ENCODE results near the gene PRR30. TPM values are rescaled to one million over a fixed set of nuclear protein-coding genes. Genes with fewer than 3 reads are reported as not detected.
A peak's percentile ranks its signal among the peaks of the same experiment; 100 is the strongest.

Gene PRR30
- total and polyA plus RNA-seq, 2 experiments from 2014 or later: not detected

DNA sequence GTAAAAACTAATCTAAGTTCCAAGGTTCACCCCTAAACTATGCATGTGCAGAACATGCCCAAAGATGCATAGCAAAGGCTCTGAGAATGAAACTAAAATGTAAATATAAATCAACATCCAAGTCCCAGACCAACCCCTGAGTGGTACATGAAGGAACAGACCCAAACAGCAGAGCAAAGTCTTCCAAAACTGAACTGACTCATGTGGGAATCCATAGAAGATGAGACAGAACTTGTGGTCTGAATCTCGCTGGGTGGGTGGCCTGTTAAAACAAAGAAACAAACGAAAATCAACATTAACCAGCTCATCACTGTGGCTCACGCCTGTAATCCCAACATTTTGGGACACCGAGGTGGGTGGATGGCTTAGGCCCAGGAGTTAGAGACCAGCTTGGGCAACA is 43.1 kb upstream of the PRR30 start:
- H3K27me3 Mint-ChIP-seq (ENCODE audit: insufficient read depth, low read depth, poor library complexity): no peaks in the 10 kb centered on the region

More for the DNA sequence above, 43.1 kb upstream of the PRR30 start:
- H3K4me3 Mint-ChIP-seq: no peak overlapping the region
- no peaks in the 10 kb centered on the region for H3F3A ChIP-seq (replicated peaks; ENCODE audit: low read depth)
- no peaks in the 10 kb centered on the region for H3K27me3 ChIP-seq (ENCODE audit: insufficient read depth)
- H3K27ac ChIP-seq (ENCODE audit: low read depth): no peak overlapping the region
- H4K20me1 ChIP-seq (replicated peaks; ENCODE audit: insufficient read depth): no peaks in the 10 kb centered on the region
- no peak overlapping the region for H3K4me2 ChIP-seq
- H3K4me1 Mint-ChIP-seq: no peaks in the 10 kb centered on the region
- H3K79me2 ChIP-seq (replicated peaks; ENCODE audit: insufficient read depth): no peaks in the 10 kb centered on the region
- no peaks in the 10 kb centered on the region for H3K36me3 ChIP-seq (ENCODE audit: insufficient read depth)
- ATAC-seq (no peak), DNase-seq (ENCODE audit: low spot score) (no peak)
- H3K27ac Mint-ChIP-seq: no peak overlapping the region
- no peaks in the 10 kb centered on the region for H3K4me1 ChIP-seq (ENCODE audit: insufficient read depth)
- no peaks in the 10 kb centered on the region for H3K9me2 ChIP-seq (ENCODE audit: insufficient read depth)
- TF ChIP-seq NANOG (IDR thresholded peaks at IDR 0.05; ENCODE audit: borderline replicate concordance) (no peak), EZH2 (IDR thresholded peaks at IDR 0.05; ENCODE audit: low read depth, unreplicated experiment) (no peak), CTCF (conservative IDR thresholded peaks at IDR 0.05; ENCODE audit: low read depth in 2 of 2) (no peak), ZNF114 (CRISPR knock-in tag; IDR thresholded peaks at IDR 0.05) (no peak), EZH2phosphoT487 (IDR thresholded peaks at IDR 0.05; ENCODE audit: unreplicated experiment) (no peak), POLR2AphosphoS5 (IDR thresholded peaks at IDR 0.05; ENCODE audit: low read depth) (no peak), ZNF331 (CRISPR knock-in tag; IDR thresholded peaks at IDR 0.05; ENCODE audit: low read depth) (no peak), JUNB (IDR thresholded peaks at IDR 0.05; ENCODE audit: unreplicated experiment) (no peak), ETS1 (IDR thresholded peaks at IDR 0.05) (no peak), ZNF462 (CRISPR knock-in tag; IDR thresholded peaks at IDR 0.05) (no peak), CREB1 (CRISPR knock-in tag; IDR thresholded peaks at IDR 0.05; ENCODE audit: low read depth) (no peak)
- TF ChIP-seq, protein P1, sequence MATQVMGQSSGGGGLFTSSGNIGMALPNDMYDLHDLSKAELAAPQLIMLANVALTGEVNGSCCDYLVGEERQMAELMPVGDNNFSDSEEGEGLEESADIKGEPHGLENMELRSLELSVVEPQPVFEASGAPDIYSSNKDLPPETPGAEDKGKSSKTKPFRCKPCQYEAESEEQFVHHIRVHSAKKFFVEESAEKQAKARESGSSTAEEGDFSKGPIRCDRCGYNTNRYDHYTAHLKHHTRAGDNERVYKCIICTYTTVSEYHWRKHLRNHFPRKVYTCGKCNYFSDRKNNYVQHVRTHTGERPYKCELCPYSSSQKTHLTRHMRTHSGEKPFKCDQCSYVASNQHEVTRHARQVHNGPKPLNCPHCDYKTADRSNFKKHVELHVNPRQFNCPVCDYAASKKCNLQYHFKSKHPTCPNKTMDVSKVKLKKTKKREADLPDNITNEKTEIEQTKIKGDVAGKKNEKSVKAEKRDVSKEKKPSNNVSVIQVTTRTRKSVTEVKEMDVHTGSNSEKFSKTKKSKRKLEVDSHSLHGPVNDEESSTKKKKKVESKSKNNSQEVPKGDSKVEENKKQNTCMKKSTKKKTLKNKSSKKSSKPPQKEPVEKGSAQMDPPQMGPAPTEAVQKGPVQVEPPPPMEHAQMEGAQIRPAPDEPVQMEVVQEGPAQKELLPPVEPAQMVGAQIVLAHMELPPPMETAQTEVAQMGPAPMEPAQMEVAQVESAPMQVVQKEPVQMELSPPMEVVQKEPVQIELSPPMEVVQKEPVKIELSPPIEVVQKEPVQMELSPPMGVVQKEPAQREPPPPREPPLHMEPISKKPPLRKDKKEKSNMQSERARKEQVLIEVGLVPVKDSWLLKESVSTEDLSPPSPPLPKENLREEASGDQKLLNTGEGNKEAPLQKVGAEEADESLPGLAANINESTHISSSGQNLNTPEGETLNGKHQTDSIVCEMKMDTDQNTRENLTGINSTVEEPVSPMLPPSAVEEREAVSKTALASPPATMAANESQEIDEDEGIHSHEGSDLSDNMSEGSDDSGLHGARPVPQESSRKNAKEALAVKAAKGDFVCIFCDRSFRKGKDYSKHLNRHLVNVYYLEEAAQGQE (IDR thresholded peaks at IDR 0.05; ENCODE audit: unreplicated experiment): no peak
- H3K36me3 Mint-ChIP-seq (ENCODE audit: low read depth): no peaks in the 10 kb centered on the region
- H3K9me3 Mint-ChIP-seq: no peaks in the 10 kb centered on the region
- 0 out of 2 replicates have a peak overlapping the region, but pooled peaks have one; percentile 32 for H2AFZ ChIP-seq
- no peak overlapping the region for H3K4me3 ChIP-seq
